ENCODE results near the gene MYO7B. TPM values are rescaled to one million over a fixed set of nuclear protein-coding genes. Genes with fewer than 3 reads are reported as not detected.

The MYO7B gene
- total and polyA plus RNA-seq, 10 donors, result 32.3 to 165 (median 52.9) TPM

GRCh38 chr2:127626917-127627739 is 91.6 kb downstream of the MYO7B start:
- TF ChIP-seq POLR2AphosphoS5 (IDR thresholded peaks at IDR 0.05), result peak in 2 of 3 donors; percentile 5 to 60
- no peak for TF ChIP-seq POLR2A (IDR thresholded peaks at IDR 0.05)

GRCh38 chr2:127627740-127628571 is 92.5 kb downstream of the MYO7B start:
- intact Hi-C loops (cut with DNase I; ENCODE audit: low total_unique reads), result no loop called here
- no peaks in the 10 kb centered on the region for H3K9me3 ChIP-seq
- TF ChIP-seq POLR2AphosphoS5 (IDR thresholded peaks at IDR 0.05) (peak in 2 of 3 donors; percentile 30 to 56), POLR2A (IDR thresholded peaks at IDR 0.05) (no peak)
- H3K27me3 ChIP-seq (replicated peaks in 1 of 7), result no peaks in the 10 kb centered on the region
- H3K27ac ChIP-seq, result no peak overlapping the region
- peaks cover 24 to 94% (median 48%) of the 10 kb centered on the region in 6 donors for H3K4me1 ChIP-seq
- 85 to 93% (median 89%) methylated on average over 9 to 18 of the region's 18 CpGs for WGBS, 5 donors
- H3K36me3 ChIP-seq, result peaks cover 0 to 63% (median 0%) of the 10 kb centered on the region in 6 donors
- DNase-seq, result peak; percentile 75
- H3K4me3 ChIP-seq, result no peak overlapping the region

More at GRCh38 chr2:127626917-127627739, 91.6 kb downstream of the MYO7B start:
- no peaks in the 10 kb centered on the region for H3K9me3 ChIP-seq
- 84 to 91% (median 90%) methylated on average over 19 to 28 of the region's 28 CpGs for WGBS, 5 donors
- peak; percentile 74 for DNase-seq
- intact Hi-C loops (cut with DNase I; ENCODE audit: low total_unique reads), result no loop called here
- H3K27me3 ChIP-seq (replicated peaks in 1 of 7), result no peaks in the 10 kb centered on the region
- no peak overlapping the region for H3K4me3 ChIP-seq
- H3K27ac ChIP-seq, result no peak overlapping the region
- H3K4me1 ChIP-seq, result peaks cover 17 to 94% (median 44%) of the 10 kb centered on the region in 6 donors
- H3K36me3 ChIP-seq, result peaks cover 0 to 63% (median 0%) of the 10 kb centered on the region in 6 donors

- peak; percentile 70 for DNase-seq
- intact Hi-C loops (cut with DNase I; ENCODE audit: low total_unique reads), result no loop called here
- 81 to 89% (median 86%) methylated on average over 10 to 17 of the region's 17 CpGs for WGBS, 5 donors
- no peak for TF ChIP-seq CTCF (IDR thresholded peaks at IDR 0.05 in 8 of 11, conservative IDR thresholded peaks at IDR 0.05 in 3 of 11)
- TF ChIP-seq POLR2AphosphoS5 (IDR thresholded peaks at IDR 0.05), result peak in 2 of 3 donors; percentile 32 to 62
- Histone ChIP-seq H3K4me1 (peaks cover 35 to 94% (median 57%) of the 10 kb centered on the region in 6 donors), H3K27me3 (replicated peaks in 1 of 7) (no peaks in the 10 kb centered on the region), H3K4me3 (no peak overlapping the region), H3K27ac (peak overlapping the region in 1 of 8 donors; percentile 92), H3K9me3 (no peaks in the 10 kb centered on the region), H3K36me3 (peaks cover 0 to 63% (median 0%) of the 10 kb centered on the region in 6 donors)
Measured at GRCh38 chr2:127628767-127629614, 93.5 kb downstream of the MYO7B start.

GRCh38 chr2:127629637-127630036 is 94.2 kb downstream of the MYO7B start:
- Histone ChIP-seq H3K4me1 (peaks cover 40 to 94% (median 61%) of the 10 kb centered on the region in 6 donors), H3K27ac (peak overlapping the region in 4 of 8 donors; percentile 92 to 96 (median 93))

More at GRCh38 chr2:127629637-127630036, 94.2 kb downstream of the MYO7B start:
- Histone ChIP-seq H3K4me3 (no peak overlapping the region), H3K9me3 (no peaks in the 10 kb centered on the region), H3K36me3 (peaks cover 0 to 63% (median 0%) of the 10 kb centered on the region in 6 donors), H3K27me3 (replicated peaks in 1 of 7) (no peaks in the 10 kb centered on the region)
- intact Hi-C loops (cut with DNase I; ENCODE audit: low total_unique reads), result no loop called here
- 83 to 92% (median 88%) methylated on average over 4 to 9 of the region's 9 CpGs for WGBS, 5 donors
- peak; percentile 71 for DNase-seq
- TF ChIP-seq CTCF (IDR thresholded peaks at IDR 0.05 in 8 of 11, conservative IDR thresholded peaks at IDR 0.05 in 3 of 11) (no peak), POLR2AphosphoS5 (IDR thresholded peaks at IDR 0.05) (peak in 2 of 3 donors; percentile 37 to 54), POLR2A (IDR thresholded peaks at IDR 0.05) (no peak)
